CD4-positive, alpha-beta T cell treated with Interleukin-6 for 4 hours (primary cell): ENCODE results near the gene PIK3C3.
"Not testable (repeated sequence)": the region's sequence is repeated elsewhere in the genome, so short reads cannot be mapped to it uniquely, and the experiment has no call there.

Source experiments
- DNase-seq: peaks from one replicate; pipeline ENCODE4 v3.0.0-alpha.2; 2020; ENCODE audit warnings: mixed read lengths

PIK3C3 gene

GRCh38 chr18:42025974-42026625 is 71.1 kb downstream of the PIK3C3 start:
- DNase-seq, result no peak

- peak; percentile 33 for DNase-seq
Observed at GRCh38 chr18:42028247-42028832, 73.3 kb downstream of the PIK3C3 start.

- DNase-seq, result no peak
Observed at GRCh38 chr18:42029092-42029491, 74.1 kb downstream of the PIK3C3 start.

- peak; percentile 13 for DNase-seq
Observed at GRCh38 chr18:42030586-42031182, 75.7 kb downstream of the PIK3C3 start.

GRCh38 chr18:42032447-42032846 is 77.4 kb downstream of the PIK3C3 start:
- DNase-seq, result no peak

GRCh38 chr18:42033137-42033810 is 78.2 kb downstream of the PIK3C3 start:
- no peak for DNase-seq

GRCh38 chr18:42038936-42039335 is 83.9 kb downstream of the PIK3C3 start:
- no peak for DNase-seq

- DNase-seq, result no peak
Observed at GRCh38 chr18:42039396-42039795, 84.4 kb downstream of the PIK3C3 start.

GRCh38 chr18:42041793-42042192 is 86.8 kb downstream of the PIK3C3 start:
- no peak for DNase-seq

- DNase-seq, result no peak
Observed at GRCh38 chr18:42045346-42045745, 90.3 kb downstream of the PIK3C3 start.

- no peak for DNase-seq
Observed at GRCh38 chr18:42047721-42048120, 92.7 kb downstream of the PIK3C3 start.

GRCh38 chr18:42048158-42048557 is 93.1 kb downstream of the PIK3C3 start:
- no peak for DNase-seq

GRCh38 chr18:42049536-42049935 is 94.5 kb downstream of the PIK3C3 start:
- DNase-seq, result not testable (repeated sequence)

GRCh38 chr18:42051411-42051810 is 96.4 kb downstream of the PIK3C3 start:
- no peak for DNase-seq

- no peak for DNase-seq
Observed at GRCh38 chr18:42052122-42052708, 97.2 kb downstream of the PIK3C3 start.

- DNase-seq, result peak; percentile 69
Observed at GRCh38 chr18:42053188-42053781, 98.3 kb downstream of the PIK3C3 start.

- no peak for DNase-seq
Observed at GRCh38 chr18:42064109-42064508, 109.1 kb downstream of the PIK3C3 start.

- DNase-seq, result no peak
Observed at GRCh38 chr18:42067518-42067917, 112.5 kb downstream of the PIK3C3 start.

- DNase-seq, result no peak
Observed at GRCh38 chr18:42068030-42068429, 113.0 kb downstream of the PIK3C3 start.

- DNase-seq, result no peak
Observed at GRCh38 chr18:42069036-42069435, 114.0 kb downstream of the PIK3C3 start.

- DNase-seq, result no peak
Observed at GRCh38 chr18:42072407-42072806, 117.4 kb downstream of the PIK3C3 start.

GRCh38 chr18:42074704-42075103 is 119.7 kb downstream of the PIK3C3 start:
- no peak for DNase-seq

GRCh38 chr18:42078711-42079110 is 123.7 kb downstream of the PIK3C3 start:
- DNase-seq, result no peak
